Endothelial cell of umbilical vein (primary cell): ENCODE results near the gene GABRA6.

Experiments
- CTCF ChIP-seq, 2 donors: IDR thresholded peaks; 1 replicate in 1 of 2; 2 replicates in 1 of 2; pipeline ENCODE4 v1.5.1; 2011; ENCODE audit warnings: low read length in 2 of 2, mild to moderate bottlenecking in 2 of 2, moderate library complexity in 2 of 2, control low read depth in 1 of 2, inconsistent platforms in 1 of 2, low read depth in 1 of 2; ENCODE audit not compliant: insufficient read depth in 1 of 2; ENCODE audit errors: extremely low read depth in 1 of 2
- EZH2 ChIP-seq: IDR thresholded peaks from 2 replicates; pipeline ENCODE4 v1.6.1; 2012; ENCODE audit warnings: borderline replicate concordance, low read depth, mild to moderate bottlenecking, moderate library complexity, low read length, inconsistent platforms; ENCODE audit not compliant: severe bottlenecking
- MAX ChIP-seq: IDR thresholded peaks from 2 replicates; pipeline ENCODE4 v1.6.1; 2011; ENCODE audit not compliant: insufficient read depth, insufficient read length
- POLR2A ChIP-seq: IDR thresholded peaks from 2 replicates; pipeline ENCODE4 v1.6.1; 2012; ENCODE audit warnings: low read depth, mild to moderate bottlenecking, control low read depth, low read length
- POLR2AphosphoS5 ChIP-seq: IDR thresholded peaks from 2 replicates; pipeline ENCODE4 v1.6.1; 2012; ENCODE audit warnings: low read depth, mild to moderate bottlenecking, control low read depth, low read length, moderate library complexity; ENCODE audit not compliant: insufficient read depth

- no peak for TF ChIP-seq POLR2AphosphoS5
- no peak for TF ChIP-seq CTCF (IDR thresholded peaks at IDR 0.05; ENCODE audit: extremely low read depth in 1 of 2, insufficient read depth in 1 of 2, low read depth in 1 of 2, low read length in 2 of 2)
- TF ChIP-seq MAX = no peak
- no peak for TF ChIP-seq POLR2A
- TF ChIP-seq EZH2 = no peak
These were observed 47.9 kb upstream of the GABRA6 start for GRCh38 chr5:161637591-161637990.
